ENCODE measurements around the gene LYST. TPM values are rescaled to one million over a fixed set of nuclear protein-coding genes. Genes with fewer than 3 reads are reported as not detected.

The LYST gene
- total and polyA plus RNA-seq, 2 donors (not counting 1 experiment from before 2014, with no cell fraction given): 7.5 to 50.2 TPM

GRCh38 chr1:235802573-235803346 is 63.9 kb downstream of the LYST start:
- Histone ChIP-seq H3K4me2 (ENCODE audit: extremely low read depth, insufficient read depth, low read length) (no peak overlapping the region), H3K79me2 (ENCODE audit: control insufficient read depth, insufficient read depth, low read length) (no peaks in the 10 kb centered on the region), H2AFZ (ENCODE audit: low read length) (no peak overlapping the region), H3K9ac (ENCODE audit: insufficient read depth, low read length) (no peak overlapping the region), H3K36me3 (ENCODE audit: control insufficient read depth, insufficient read depth, low read length) (peaks cover 1% of the 10 kb centered on the region), H3K27me3 (ENCODE audit: control insufficient read depth, insufficient read depth, low read length) (no peaks in the 10 kb centered on the region), H3K27ac (ENCODE audit: insufficient read depth, low read length) (no peak overlapping the region), H3K4me3 (replicated peaks in 1 of 4; ENCODE audit: control extremely low read depth in 1 of 4, insufficient read depth in 1 of 4, low read depth in 3 of 4, low read length in 4 of 4) (no peak overlapping the region), H3K4me1 (ENCODE audit: control insufficient read depth, extremely low read depth, insufficient read depth, low read length) (no peaks in the 10 kb centered on the region), H3K9me3 (ENCODE audit: control insufficient read depth, insufficient read depth, low read depth, low read length) (no peaks in the 10 kb centered on the region), H4K20me1 (ENCODE audit: control insufficient read depth, extremely low read depth, insufficient read depth, low read length) (no peaks in the 10 kb centered on the region)
- TF ChIP-seq EZH2 (IDR thresholded peaks at IDR 0.05; ENCODE audit: low read length, missing control alignments): no peak
- no peak for DNase-seq (ENCODE audit: low read depth in 2 of 2)

GRCh38 chr1:235799264-235799663 is 67.4 kb downstream of the LYST start:
- Histone ChIP-seq H4K20me1 (ENCODE audit: control insufficient read depth, extremely low read depth, insufficient read depth, low read length) (no peaks in the 10 kb centered on the region), H3K36me3 (ENCODE audit: control insufficient read depth, insufficient read depth, low read length) (peaks cover 1% of the 10 kb centered on the region), H3K4me2 (ENCODE audit: extremely low read depth, insufficient read depth, low read length) (no peak overlapping the region), H3K4me3 (replicated peaks in 1 of 4; ENCODE audit: control extremely low read depth in 1 of 4, insufficient read depth in 1 of 4, low read depth in 3 of 4, low read length in 4 of 4) (no peak overlapping the region), H3K27me3 (ENCODE audit: control insufficient read depth, insufficient read depth, low read length) (no peaks in the 10 kb centered on the region), H3K79me2 (ENCODE audit: control insufficient read depth, insufficient read depth, low read length) (no peaks in the 10 kb centered on the region), H3K27ac (ENCODE audit: insufficient read depth, low read length) (no peak overlapping the region), H2AFZ (ENCODE audit: low read length) (no peak overlapping the region), H3K9ac (ENCODE audit: insufficient read depth, low read length) (no peak overlapping the region), H3K9me3 (ENCODE audit: control insufficient read depth, insufficient read depth, low read depth, low read length) (no peaks in the 10 kb centered on the region), H3K4me1 (ENCODE audit: control insufficient read depth, extremely low read depth, insufficient read depth, low read length) (no peaks in the 10 kb centered on the region)
- no peak for DNase-seq (ENCODE audit: low read depth in 2 of 2)
- no peak for TF ChIP-seq EZH2 (IDR thresholded peaks at IDR 0.05; ENCODE audit: low read length, missing control alignments)
- TF ChIP-seq CTCF (conservative IDR thresholded peaks at IDR 0.05 in 1 of 2, IDR thresholded peaks at IDR 0.05 in 1 of 2; ENCODE audit: low read depth in 1 of 2, low read length in 2 of 2): no peak

GRCh38 chr1:235791532-235792060 is 75.1 kb downstream of the LYST start:
- Histone ChIP-seq H3K79me2 (ENCODE audit: control insufficient read depth, insufficient read depth, low read length) (no peaks in the 10 kb centered on the region), H3K27me3 (ENCODE audit: control insufficient read depth, insufficient read depth, low read length) (no peaks in the 10 kb centered on the region), H4K20me1 (ENCODE audit: control insufficient read depth, extremely low read depth, insufficient read depth, low read length) (no peaks in the 10 kb centered on the region), H3K27ac (ENCODE audit: insufficient read depth, low read length) (no peak overlapping the region), H3K4me2 (ENCODE audit: extremely low read depth, insufficient read depth, low read length) (no peak overlapping the region), H3K4me1 (ENCODE audit: control insufficient read depth, extremely low read depth, insufficient read depth, low read length) (no peaks in the 10 kb centered on the region), H3K36me3 (ENCODE audit: control insufficient read depth, insufficient read depth, low read length) (peaks cover 1% of the 10 kb centered on the region), H2AFZ (ENCODE audit: low read length) (no peak overlapping the region), H3K9ac (ENCODE audit: insufficient read depth, low read length) (no peak overlapping the region), H3K9me3 (ENCODE audit: control insufficient read depth, insufficient read depth, low read depth, low read length) (no peaks in the 10 kb centered on the region), H3K4me3 (replicated peaks in 1 of 4; ENCODE audit: control extremely low read depth in 1 of 4, insufficient read depth in 1 of 4, low read depth in 3 of 4, low read length in 4 of 4) (no peak overlapping the region)
- no peak for DNase-seq (ENCODE audit: low read depth in 2 of 2)
- TF ChIP-seq EZH2 (IDR thresholded peaks at IDR 0.05; ENCODE audit: low read length, missing control alignments): no peak
- TF ChIP-seq CTCF (conservative IDR thresholded peaks at IDR 0.05 in 1 of 2, IDR thresholded peaks at IDR 0.05 in 1 of 2; ENCODE audit: low read depth in 1 of 2, low read length in 2 of 2): no peak

Measured in fibroblast of lung (primary cell).